CD14-positive monocyte (primary cell): ENCODE results near the gene GPR17. TPM values are rescaled to one million over a fixed set of nuclear protein-coding genes. Genes with fewer than 3 reads are reported as not detected.

Experiments used
- DNase-seq, 3 donors: peaks; one replicate each; pipeline ENCODE4 v3.0.0-alpha.2; 2011 to 2022
- H2AFZ ChIP-seq: 2 replicates; pipeline ENCODE4 v1.6.0; 2012; ENCODE audit warnings: mild to moderate bottlenecking, low read depth, low read length, inconsistent platforms; ENCODE audit not compliant: insufficient read depth, poor library complexity, severe bottlenecking
- H3K27ac ChIP-seq, 2 donors: 1 replicate in 1 of 2; 2 replicates in 1 of 2; pipeline ENCODE4 v1.5.1; 2012 to 2013; ENCODE audit warnings: low read length in 2 of 2, control low read depth in 1 of 2, inconsistent platforms in 1 of 2, low read depth in 1 of 2, mild to moderate bottlenecking in 1 of 2
- H3K27me3 ChIP-seq, 2 donors: one replicate each; pipeline versions ENCODE4 v1.6.0 to v1.6.1; 2011 to 2013; ENCODE audit warnings: low read length in 2 of 2; ENCODE audit not compliant: control insufficient read depth in 2 of 2, insufficient read depth in 2 of 2
- H3K36me3 ChIP-seq, 2 donors: replicated peaks in 1 of 2; 1 replicate in 1 of 2; 2 replicates in 1 of 2; pipeline versions ENCODE4 v1.5.1 to v1.6.1; 2012 to 2013; ENCODE audit warnings: low read length in 2 of 2, control low read depth in 1 of 2, inconsistent platforms in 1 of 2, mild to moderate bottlenecking in 1 of 2; ENCODE audit not compliant: insufficient read depth in 2 of 2, control insufficient read depth in 1 of 2
- H3K4me1 ChIP-seq, 2 donors: 1 replicate in 1 of 2; 2 replicates in 1 of 2; pipeline versions ENCODE4 v1.5.1 to v1.6.1; 2012 to 2013; ENCODE audit warnings: low read length in 2 of 2, control low read depth in 1 of 2, inconsistent platforms in 1 of 2, mild to moderate bottlenecking in 1 of 2, moderate library complexity in 1 of 2; ENCODE audit not compliant: insufficient read depth in 2 of 2, control insufficient read depth in 1 of 2
- H3K4me2 ChIP-seq: replicated peaks from 2 replicates; pipeline ENCODE3; 2012; ENCODE audit warnings: low read length, moderate library complexity, mild to moderate bottlenecking; ENCODE audit not compliant: poor library complexity, severe bottlenecking; ENCODE audit errors: extremely low read depth
- H3K4me3 ChIP-seq, 3 experiments: fragments of 200-600 bp in 1 of 3; sonication (generic) in 1 of 3; replicated peaks in 1 of 3; 1 replicate in 2 of 3; 2 replicates in 1 of 3; pipeline ENCODE4 v1.5.1; 2011 to 2013; ENCODE audit warnings: low read length in 3 of 3, mild to moderate bottlenecking in 3 of 3, control low read depth in 2 of 3, low read depth in 2 of 3, inconsistent platforms in 1 of 3, moderate library complexity in 1 of 3
- H3K79me2 ChIP-seq: 2 replicates; pipeline ENCODE4 v1.6.0; 2012; ENCODE audit warnings: mild to moderate bottlenecking, control low read depth, inconsistent platforms, low read length, moderate library complexity; ENCODE audit not compliant: insufficient read depth
- H3K9ac ChIP-seq: 2 replicates; pipeline ENCODE4 v1.6.0; 2017; ENCODE audit warnings: low read length, mild to moderate bottlenecking; ENCODE audit not compliant: insufficient read depth, poor library complexity, severe bottlenecking
- H3K9me3 ChIP-seq, 2 donors: replicated peaks in 1 of 2; 1 replicate in 1 of 2; 2 replicates in 1 of 2; pipeline versions ENCODE4 v1.5.1 to v1.6.1; 2012 to 2013; ENCODE audit warnings: low read length in 2 of 2, control low read depth in 1 of 2; ENCODE audit not compliant: control insufficient read depth in 1 of 2, insufficient read depth in 1 of 2
- H4K20me1 ChIP-seq: 2 replicates; pipeline ENCODE4 v1.6.0; 2012; ENCODE audit warnings: mild to moderate bottlenecking, low read length, control low read depth, moderate library complexity; ENCODE audit not compliant: insufficient read depth
- H3K27ac Mint-ChIP-seq, 7 donors: one replicate each; pipeline ENCODE4 v1.8.0; 2020; ENCODE audit warnings: mild to moderate bottlenecking in 7 of 7, mixed read lengths in 7 of 7, moderate library complexity in 6 of 7, inconsistent platforms in 2 of 7
- H3K27me3 Mint-ChIP-seq, 3 donors: one replicate each; pipeline ENCODE4 v1.8.0; 2021 to 2022; ENCODE audit warnings: low read depth in 3 of 3, mild to moderate bottlenecking in 3 of 3, mixed read lengths in 3 of 3, moderate library complexity in 3 of 3, inconsistent platforms in 1 of 3
- H3K36me3 Mint-ChIP-seq, 2 donors: one replicate each; pipeline ENCODE4 v1.8.0; 2020; ENCODE audit warnings: mixed read lengths in 2 of 2, inconsistent platforms in 1 of 2, mild to moderate bottlenecking in 1 of 2
- H3K4me1 Mint-ChIP-seq: one replicate; pipeline ENCODE4 v1.8.0; 2020; ENCODE audit warnings: mild to moderate bottlenecking, mixed read lengths
- H3K4me3 Mint-ChIP-seq, 2 donors: one replicate each; pipeline ENCODE4 v1.8.0; 2020; ENCODE audit warnings: mild to moderate bottlenecking in 2 of 2, mixed read lengths in 2 of 2, moderate library complexity in 1 of 2
- H3K9me3 Mint-ChIP-seq, 7 donors: one replicate each; pipeline ENCODE4 v1.8.0; 2020 to 2022; ENCODE audit warnings: mixed read lengths in 7 of 7, mild to moderate bottlenecking in 6 of 7, moderate library complexity in 6 of 7, inconsistent platforms in 2 of 7
- WGBS: methylation state at CpG from one replicate; pipeline ENCODE4 v1.1.5; 2013; ENCODE audit warnings: missing lambda C conversion rate; ENCODE audit not compliant: insufficient coverage; 5-methylcytosine and 5-hydroxymethylcytosine counted together
- intact Hi-C, 2 donors: fragments of 100-400 bp; cut with micrococcal nuclease; formaldehyde crosslinking; loops; one replicate each; pipeline versions ENCODE4 v1.15.0 to v1.15.1; 2023
- polyA plus RNA-seq, 3 donors: library from polyadenylated mRNA; depleted of rRNA in 1 of 3; unstranded in 2 of 3; stranded (reverse) in 1 of 3; fragments of 300-500 nt in 2 of 3; fragments of >200 nt in 1 of 3; fragmentation: Illumina TruSeq in 2 of 3; gene quantifications; 1 replicate in 2 of 3; 2 replicates in 1 of 3; pipeline ENCODE4 v1.2.3, GENCODE V29; 2012 to 2021
- TF ChIP-seq, protein P1 (sequence below): fragments of 200-600 bp; IDR thresholded peaks from one replicate; pipeline ENCODE4 v1.8.0; 2022; ENCODE audit warnings: antibody characterized with exemption, mild to moderate bottlenecking

Gene GPR17
- polyA plus RNA-seq, 3 donors: 0.07 TPM; not detected in 2

DNA sequence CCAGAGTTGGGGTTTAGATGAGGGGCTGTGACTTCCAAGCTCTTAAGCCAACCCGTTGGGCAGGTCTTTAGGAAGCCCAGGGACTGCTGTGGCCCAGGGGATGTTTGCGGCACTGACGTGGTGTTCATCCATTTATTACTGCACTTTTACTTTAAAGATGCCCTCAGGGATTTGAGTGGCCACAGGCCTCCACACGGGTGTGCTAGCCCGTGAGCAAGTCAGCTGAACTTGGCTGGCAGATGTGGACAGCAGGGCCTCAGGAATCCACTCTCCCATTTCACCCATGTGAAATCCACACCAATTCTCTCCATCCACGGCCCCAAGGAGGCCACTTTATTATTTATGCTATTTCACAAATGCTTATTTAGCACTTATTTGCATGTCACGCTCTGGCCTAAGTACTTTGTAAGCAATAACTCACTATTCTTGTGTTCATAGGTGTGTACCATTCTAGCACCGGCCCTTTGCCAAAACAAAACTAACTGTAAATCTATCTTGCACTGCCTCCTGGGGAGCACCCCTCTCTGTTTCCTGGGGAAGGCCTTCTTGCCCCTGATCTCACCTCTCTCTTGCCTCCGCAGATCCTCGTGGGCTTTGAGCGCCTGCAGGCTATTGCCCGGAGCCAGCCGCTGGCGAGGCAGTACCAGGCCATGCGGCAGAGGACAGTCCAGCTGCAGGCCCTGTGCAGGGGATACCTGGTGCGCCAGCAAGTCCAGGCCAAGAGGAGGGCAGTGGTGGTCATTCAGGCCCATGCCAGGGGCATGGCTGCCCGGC lies 39.1 kb upstream of the GPR17 start:
- TF ChIP-seq, protein P1, sequence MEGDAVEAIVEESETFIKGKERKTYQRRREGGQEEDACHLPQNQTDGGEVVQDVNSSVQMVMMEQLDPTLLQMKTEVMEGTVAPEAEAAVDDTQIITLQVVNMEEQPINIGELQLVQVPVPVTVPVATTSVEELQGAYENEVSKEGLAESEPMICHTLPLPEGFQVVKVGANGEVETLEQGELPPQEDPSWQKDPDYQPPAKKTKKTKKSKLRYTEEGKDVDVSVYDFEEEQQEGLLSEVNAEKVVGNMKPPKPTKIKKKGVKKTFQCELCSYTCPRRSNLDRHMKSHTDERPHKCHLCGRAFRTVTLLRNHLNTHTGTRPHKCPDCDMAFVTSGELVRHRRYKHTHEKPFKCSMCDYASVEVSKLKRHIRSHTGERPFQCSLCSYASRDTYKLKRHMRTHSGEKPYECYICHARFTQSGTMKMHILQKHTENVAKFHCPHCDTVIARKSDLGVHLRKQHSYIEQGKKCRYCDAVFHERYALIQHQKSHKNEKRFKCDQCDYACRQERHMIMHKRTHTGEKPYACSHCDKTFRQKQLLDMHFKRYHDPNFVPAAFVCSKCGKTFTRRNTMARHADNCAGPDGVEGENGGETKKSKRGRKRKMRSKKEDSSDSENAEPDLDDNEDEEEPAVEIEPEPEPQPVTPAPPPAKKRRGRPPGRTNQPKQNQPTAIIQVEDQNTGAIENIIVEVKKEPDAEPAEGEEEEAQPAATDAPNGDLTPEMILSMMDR: no peak
- Histone ChIP-seq H2AFZ (no peak overlapping the region), H3K79me2 (no peaks in the 10 kb centered on the region), H3K4me2 (no peak overlapping the region), H3K27me3 (no peaks in the 10 kb centered on the region), H3K4me3 (no peak overlapping the region), H3K4me1 (no peaks in the 10 kb centered on the region), H4K20me1 (no peaks in the 10 kb centered on the region), H3K36me3 (no peaks in the 10 kb centered on the region), H3K9me3 (peaks cover 2 to 19% of the 10 kb centered on the region in 2 donors), H3K9ac (no peak overlapping the region), H3K27ac (no peak overlapping the region)
- H3K27ac Mint-ChIP-seq: peak overlapping the region in 1 of 7 donors; percentile 85
- H3K27me3 Mint-ChIP-seq: peaks cover 0 to 2% (median 1%) of the 10 kb centered on the region in 3 donors
- H3K4me3 Mint-ChIP-seq: no peak overlapping the region
- peaks cover 7 to 22% (median 21%) of the 10 kb centered on the region in 7 donors for H3K9me3 Mint-ChIP-seq
- DNase-seq: no peak
- intact Hi-C loops: no loop called here
- 96% methylated on average over 14 of the region's 17 CpGs for WGBS
- peaks cover 0 to 5% of the 10 kb centered on the region in 2 donors for H3K36me3 Mint-ChIP-seq
- no peaks in the 10 kb centered on the region for H3K4me1 Mint-ChIP-seq

DNA sequence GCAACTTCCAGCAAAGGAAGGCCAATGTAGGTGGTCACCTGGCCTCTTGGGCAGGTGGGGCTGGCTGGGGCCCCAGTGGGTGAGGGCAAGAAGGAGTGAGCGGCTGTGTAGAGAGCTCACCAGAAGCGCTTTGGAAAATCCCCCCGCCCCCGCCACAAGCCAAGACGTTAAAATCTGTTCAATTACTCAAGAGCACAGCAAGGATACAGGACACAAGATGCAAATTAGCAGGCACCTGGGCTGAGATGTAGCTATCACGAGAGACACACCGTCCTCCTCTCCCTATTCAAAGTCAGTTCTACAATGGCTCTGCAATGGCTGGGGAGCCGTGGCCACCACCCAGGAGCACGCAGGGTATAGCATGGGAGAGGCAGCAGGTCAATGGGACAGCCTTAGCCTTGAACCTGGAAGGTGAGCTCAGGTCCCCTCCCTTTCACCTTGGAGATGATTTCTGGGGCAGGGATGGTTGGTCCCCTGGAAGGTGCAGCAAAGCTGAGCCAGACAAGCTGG lies 38.5 kb upstream of the GPR17 start:
- no peak overlapping the region for H3K27ac ChIP-seq
- H3K4me3 ChIP-seq: no peak overlapping the region
- 98% methylated on average over 5 of the region's 9 CpGs for whole genome bisulfite sequencing
- no peak overlapping the region for H3K4me2 ChIP-seq
- no peaks in the 10 kb centered on the region for H3K4me1 Mint-ChIP-seq
- H3K27me3 ChIP-seq: no peaks in the 10 kb centered on the region
- H3K4me3 Mint-ChIP-seq: no peak overlapping the region
- peaks cover 6 to 25% (median 20%) of the 10 kb centered on the region in 7 donors for H3K9me3 Mint-ChIP-seq
- peaks cover 0 to 5% of the 10 kb centered on the region in 2 donors for H3K36me3 Mint-ChIP-seq
- no peaks in the 10 kb centered on the region for H3K36me3 ChIP-seq
- peak overlapping the region in 1 of 7 donors; percentile 31 for H3K27ac Mint-ChIP-seq
- no peak overlapping the region for H2AFZ ChIP-seq
- no peaks in the 10 kb centered on the region for H4K20me1 ChIP-seq
- peaks cover 2 to 20% of the 10 kb centered on the region in 2 donors for H3K9me3 ChIP-seq
- H3K79me2 ChIP-seq: no peaks in the 10 kb centered on the region
- peaks cover 0 to 2% (median 1%) of the 10 kb centered on the region in 3 donors for H3K27me3 Mint-ChIP-seq
- no peaks in the 10 kb centered on the region for H3K4me1 ChIP-seq
- intact Hi-C loops: no loop called here
- H3K9ac ChIP-seq: no peak overlapping the region
- TF ChIP-seq, protein P1: no peak
- no peak for DNase-seq
